Endothelial cell (in vitro differentiated cells): Measurements from ENCODE around the gene AVEN. TPM values are rescaled to one million over a fixed set of nuclear protein-coding genes. Genes with fewer than 3 reads are reported as not detected.

Source experiments
- total RNA-seq: library from RNA; stranded (reverse); fragmentation: NEBNext Ultra II Directional; extraction: Animal tissue kit (Norgen Biotek cat#: 25700); gene quantifications from one replicate; pipeline ENCODE4 v1.2.1, GENCODE V29; 2021; ENCODE audit not compliant: unreplicated experiment

The AVEN gene
- total RNA-seq, 1 donor from 2014 or later = 14.8 TPM

Other genes starting within 250 kb of the AVEN start
- not detected for gene CHRM5, start 70.7 kb downstream of the AVEN start, total RNA-seq
- 41.8 TPM for gene EMC7, start 62.7 kb upstream of the AVEN start, total RNA-seq
- gene PGBD4, start 62.9 kb upstream of the AVEN start, total RNA-seq = 1.2 TPM
- 55.1 TPM for gene KATNBL1, start 170.9 kb upstream of the AVEN start, total RNA-seq
- gene EMC4, start 185.8 kb upstream of the AVEN start, total RNA-seq = 77.1 TPM